H1 (cell line): ENCODE results near the gene ABI3BP. TPM values are rescaled to one million over a fixed set of nuclear protein-coding genes. Genes with fewer than 3 reads are reported as not detected.

Source experiments
- CTCF ChIA-PET: fragments of 300-600 bp; sonication (Branson Sonifier 250); formaldehyde crosslinking; loops from one replicate; lab custom pipeline; 2021; ENCODE audit not compliant: partially characterized antibody; lab: Charles Lee
- POLR2A ChIA-PET: fragments of 300-600 bp; sonication (Branson Sonifier 250); formaldehyde crosslinking; loops from one replicate; lab custom pipeline; 2021; ENCODE audit warnings: inconsistent platforms; ENCODE audit not compliant: partially characterized antibody; lab: Charles Lee
- DNase-seq, 2 experiments: peaks; one replicate each; pipeline versions ENCODE4 v3.0.0 to v3.0.0-alpha.2; 2010 to 2022; ENCODE audit warnings: low spot score in 2 of 2, low read depth in 1 of 2, mixed read lengths in 1 of 2
- FAIRE-seq: peaks from 2 replicates; lab custom pipeline; 2011; peaks lifted over from hg19 to GRCh38; lab: Jason Lieb, UNC
- H2AFZ ChIP-seq: 2 replicates; pipeline ENCODE4 v1.8.1; 2012; ENCODE audit warnings: low read length, inconsistent platforms
- H2AK5ac ChIP-seq: 2 replicates; pipeline ENCODE4 v1.6.1; 2013; ENCODE audit warnings: low read depth, low read length
- H2BK120ac ChIP-seq: replicated peaks from 2 replicates; pipeline ENCODE3; 2013; ENCODE audit warnings: low read depth, low read length, inconsistent platforms
- H2BK12ac ChIP-seq: 2 replicates; pipeline ENCODE4 v1.6.1; 2013; ENCODE audit warnings: low read depth, low read length
- H2BK15ac ChIP-seq: 2 replicates; pipeline ENCODE4 v1.6.1; 2013; ENCODE audit warnings: low read length
- H2BK20ac ChIP-seq: 2 replicates; pipeline ENCODE4 v1.6.1; 2013; ENCODE audit warnings: low read length
- H2BK5ac ChIP-seq: 2 replicates; pipeline ENCODE4 v1.6.1; 2013; ENCODE audit warnings: low read depth, low read length
- H3K14ac ChIP-seq: 2 replicates; pipeline ENCODE4 v1.6.1; 2013; ENCODE audit warnings: inconsistent platforms; ENCODE audit not compliant: insufficient read length
- H3K18ac ChIP-seq: 2 replicates; pipeline ENCODE4 v1.6.1; 2013; ENCODE audit warnings: low read length; ENCODE audit errors: extremely low read depth
- H3K23ac ChIP-seq: 2 replicates; pipeline ENCODE4 v1.6.1; 2013; ENCODE audit warnings: inconsistent platforms; ENCODE audit not compliant: insufficient read length
- H3K23me2 ChIP-seq: 2 replicates; pipeline ENCODE4 v1.6.1; 2013; ENCODE audit warnings: low read depth, low read length
- H3K27ac ChIP-seq: 2 replicates; pipeline ENCODE4 v1.6.1; 2011; ENCODE audit warnings: low read depth, low read length, inconsistent platforms
- H3K27me3 ChIP-seq, 4 experiments: replicated peaks in 1 of 4; 1 replicate in 1 of 4; 2 replicates in 3 of 4; pipeline versions ENCODE4 v1.6.1 to v1.8.1; 2011 to 2013; ENCODE audit warnings: low read length in 3 of 4, mild to moderate bottlenecking in 3 of 4, inconsistent platforms in 2 of 4, mixed read lengths in 2 of 4, moderate library complexity in 1 of 4; ENCODE audit not compliant: control insufficient read depth in 3 of 4, insufficient read depth in 3 of 4; ENCODE audit errors: extremely low read depth in 1 of 4
- H3K36me3 ChIP-seq, 4 experiments: 2 replicates each; pipeline versions ENCODE4 v1.6.1 to v1.8.1; 2011 to 2013; ENCODE audit warnings: mild to moderate bottlenecking in 4 of 4, low read length in 3 of 4, moderate library complexity in 2 of 4, control low read depth in 1 of 4, inconsistent platforms in 1 of 4; ENCODE audit not compliant: insufficient read depth in 4 of 4, control insufficient read depth in 2 of 4
- H3K4ac ChIP-seq: replicated peaks from 2 replicates; pipeline ENCODE3; 2013; ENCODE audit warnings: low read length, low read depth, mixed read lengths, inconsistent platforms; ENCODE audit not compliant: insufficient read length
- H3K4me1 ChIP-seq, 4 experiments: replicated peaks in 1 of 4; 1 replicate in 1 of 4; 2 replicates in 3 of 4; pipeline versions ENCODE4 v1.6.1 to v1.8.1; 2011 to 2013; ENCODE audit warnings: low read length in 3 of 4, inconsistent platforms in 2 of 4, mixed read lengths in 1 of 4; ENCODE audit not compliant: insufficient read depth in 4 of 4, control insufficient read depth in 3 of 4
- H3K4me2 ChIP-seq, 2 experiments: 2 replicates each; pipeline versions ENCODE4 v1.6.1 to v1.8.1; 2011 to 2013; ENCODE audit warnings: low read depth in 2 of 2, low read length in 2 of 2, control low read depth in 1 of 2, inconsistent platforms in 1 of 2, mild to moderate bottlenecking in 1 of 2; ENCODE audit not compliant: insufficient read depth in 1 of 2
- H3K4me3 ChIP-seq, 4 experiments: fragments of 200-600, 300-600 bp in 1 of 4; sonication (generic), shearing (Covaris generic), sonication (Bioruptor Twin) in 1 of 4; 2 replicates each; pipeline versions ENCODE4 v1.5.1 to v1.8.1; 2011 to 2016; ENCODE audit warnings: low read length in 4 of 4, low read depth in 3 of 4, control low read depth in 2 of 4, inconsistent platforms in 2 of 4, mild to moderate bottlenecking in 2 of 4, mixed read lengths in 1 of 4, moderate library complexity in 1 of 4; ENCODE audit not compliant: insufficient read depth in 2 of 4; ENCODE audit errors: extremely low read depth in 1 of 4
- H3K56ac ChIP-seq: replicated peaks from 2 replicates; pipeline ENCODE3; 2013; ENCODE audit warnings: low read depth, mild to moderate bottlenecking, mixed read lengths, low read length, inconsistent platforms; ENCODE audit not compliant: insufficient read length
- H3K79me1 ChIP-seq: 2 replicates; pipeline ENCODE4 v1.6.1; 2013; ENCODE audit warnings: low read depth, low read length, control low read depth
- H3K79me2 ChIP-seq, 2 experiments: 2 replicates each; pipeline versions ENCODE4 v1.6.1 to v1.8.1; 2012 to 2013; ENCODE audit warnings: low read length in 2 of 2, mild to moderate bottlenecking in 2 of 2, inconsistent platforms in 1 of 2; ENCODE audit not compliant: insufficient read depth in 2 of 2, control insufficient read depth in 1 of 2
- H3K9ac ChIP-seq, 4 experiments: replicated peaks in 1 of 4; 1 replicate in 1 of 4; 2 replicates in 3 of 4; pipeline versions ENCODE4 v1.6.1 to v1.8.1; 2011 to 2013; ENCODE audit warnings: low read depth in 3 of 4, low read length in 3 of 4, control low read depth in 2 of 4, mild to moderate bottlenecking in 2 of 4, moderate library complexity in 2 of 4, inconsistent platforms in 1 of 4; ENCODE audit errors: extremely low read depth in 1 of 4
- H3K9me3 ChIP-seq, 2 experiments: 2 replicates each; pipeline versions ENCODE4 v1.6.1 to v1.8.1; 2012 to 2013; ENCODE audit warnings: mild to moderate bottlenecking in 2 of 2, moderate library complexity in 2 of 2, control low read depth in 1 of 2, inconsistent platforms in 1 of 2, low read depth in 1 of 2, low read length in 1 of 2, mixed read lengths in 1 of 2; ENCODE audit not compliant: insufficient read depth in 2 of 2
- H4K20me1 ChIP-seq, 2 experiments: replicated peaks in 1 of 2; 2 replicates each; pipeline versions ENCODE3 to v1.8.1; 2011 to 2013; ENCODE audit warnings: inconsistent platforms in 2 of 2, low read length in 2 of 2, mild to moderate bottlenecking in 1 of 2; ENCODE audit not compliant: insufficient read depth in 2 of 2, control insufficient read depth in 1 of 2
- H4K5ac ChIP-seq: 2 replicates; pipeline ENCODE4 v1.6.1; 2013; ENCODE audit warnings: low read length, low read depth, mixed read lengths, inconsistent platforms; ENCODE audit not compliant: insufficient read length
- H4K8ac ChIP-seq: 2 replicates; pipeline ENCODE4 v1.8.0; 2013; ENCODE audit warnings: mild to moderate bottlenecking, moderate library complexity, low read length, inconsistent platforms; ENCODE audit not compliant: insufficient read depth; ENCODE audit errors: extremely low read depth
- H4K91ac ChIP-seq: replicated peaks from 2 replicates; pipeline ENCODE3; 2013; ENCODE audit warnings: low read length, mixed read lengths, inconsistent platforms; ENCODE audit not compliant: insufficient read length
- ASH2L ChIP-seq: fragments of 200-600, 300-600 bp; sonication (generic); IDR thresholded peaks from one replicate; pipeline ENCODE4 v1.7.1; 2017; ENCODE audit warnings: low read length
- BACH1 ChIP-seq: IDR thresholded peaks from 2 replicates; pipeline ENCODE4 v1.6.1; 2012; ENCODE audit warnings: low read length, improper control_type of control experiment
- BCL11A ChIP-seq, 2 experiments: IDR thresholded peaks; one replicate each; pipeline ENCODE4 v1.6.1; 2011; ENCODE audit warnings: low read depth in 2 of 2, low read length in 2 of 2, mild to moderate bottlenecking in 2 of 2
- CHD1 ChIP-seq: IDR thresholded peaks from 2 replicates; pipeline ENCODE4 v1.6.1; 2012; ENCODE audit warnings: low read depth, low read length, improper control_type of control experiment
- KDM1A ChIP-seq: fragments of 200-600, 300-600 bp; sonication (generic); IDR thresholded peaks from 2 replicates; pipeline ENCODE4 v1.7.1; 2016; ENCODE audit warnings: mild to moderate bottlenecking, low read length, borderline replicate concordance
- KDM5A ChIP-seq: fragments of 200-600 bp; IDR thresholded peaks from 2 replicates; pipeline ENCODE4 v1.7.1; 2012; ENCODE audit warnings: mild to moderate bottlenecking, low read length, inconsistent platforms, mixed read lengths
- NRF1 ChIP-seq: IDR thresholded peaks from 2 replicates; pipeline ENCODE4 v1.6.1; 2011; ENCODE audit warnings: mild to moderate bottlenecking, low read depth, low read length, improper control_type of control experiment
- RFX5 ChIP-seq: IDR thresholded peaks from 2 replicates; pipeline ENCODE4 v1.6.1; 2011; ENCODE audit warnings: low read depth, low read length, improper control_type of control experiment, borderline replicate concordance
- RNF2 ChIP-seq: fragments of 200-900, 300-1000 bp; sonication (generic); IDR thresholded peaks from 2 replicates; pipeline ENCODE4 v1.7.1; 2016; ENCODE audit warnings: borderline replicate concordance, low read depth, mild to moderate bottlenecking, antibody characterized with exemption, low read length; ENCODE audit not compliant: poor library complexity, severe bottlenecking; ENCODE audit errors: missing control alignments
- SIN3A ChIP-seq, 2 experiments: IDR thresholded peaks in 1 of 2; conservative IDR thresholded peaks in 1 of 2; 2 replicates each; pipeline ENCODE4 v1.6.1; 2011 to 2012; ENCODE audit warnings: low read length in 2 of 2, improper control_type of control experiment in 1 of 2, low read depth in 1 of 2, mild to moderate bottlenecking in 1 of 2
- SIX5 ChIP-seq: IDR thresholded peaks from 2 replicates; pipeline ENCODE4 v1.6.1; 2011; ENCODE audit warnings: mild to moderate bottlenecking, low read depth, low read length
- TCF12 ChIP-seq: IDR thresholded peaks from 2 replicates; pipeline ENCODE4 v1.6.1; 2011; ENCODE audit warnings: low read depth, mild to moderate bottlenecking, low read length
- YY1 ChIP-seq: IDR thresholded peaks from 2 replicates; pipeline ENCODE4 v1.6.1; 2011; ENCODE audit warnings: low read depth, mild to moderate bottlenecking, low read length
- WGBS, 2 experiments: shearing (Covaris generic) in 1 of 2; methylation state at CpG; one replicate each; pipeline versions ENCODE4 v1.1.6 to v1.1.7; 2013 to 2015; ENCODE audit warnings: low lambda C conversion rate in 2 of 2, mixed read lengths in 2 of 2, inconsistent platforms in 1 of 2, low coverage in 1 of 2, missing lambda C conversion rate in 1 of 2; ENCODE audit not compliant: insufficient replicate concordance in 2 of 2, insufficient coverage in 1 of 2, insufficient read length in 1 of 2; ENCODE audit errors: extremely low coverage in 1 of 2, missing lambda C conversion rate in 1 of 2; 5-methylcytosine and 5-hydroxymethylcytosine counted together
- polyA plus RNA-seq, 7 experiments: library from polyadenylated mRNA; depleted of rRNA in 3 of 7; stranded (reverse) in 5 of 7; unstranded in 2 of 7; fragments of >200 nt in 5 of 7; fragments of 200-250 nt in 2 of 7; gene quantifications; 1 replicate in 5 of 7; 2 replicates in 1 of 7; 4 replicates in 1 of 7; pipeline versions ENCODE4 v1.2.1 to v1.2.3, GENCODE V29; 2011 to 2013; ENCODE audit warnings: missing spikeins in 2 of 7, mixed read lengths in 2 of 7
- total RNA-seq: library from RNA; stranded (reverse); fragmentation: NEBNext Ultra II Directional; extraction: Animal tissue kit (Norgen Biotek cat#: 25700); gene quantifications from 2 replicates; pipeline ENCODE4 v1.2.1, GENCODE V29; 2021
- TF ChIP-seq, protein P1 (sequence below): IDR thresholded peaks from 2 replicates; pipeline ENCODE4 v1.6.1; 2011; ENCODE audit warnings: low read length, improper control_type of control experiment

ABI3BP gene
- total and polyA plus RNA-seq, 2 of the 8 experiments (the other 6 are each of a cell fraction or from before 2014, with no cell fraction given): 0.08 to 0.32 TPM

DNA sequence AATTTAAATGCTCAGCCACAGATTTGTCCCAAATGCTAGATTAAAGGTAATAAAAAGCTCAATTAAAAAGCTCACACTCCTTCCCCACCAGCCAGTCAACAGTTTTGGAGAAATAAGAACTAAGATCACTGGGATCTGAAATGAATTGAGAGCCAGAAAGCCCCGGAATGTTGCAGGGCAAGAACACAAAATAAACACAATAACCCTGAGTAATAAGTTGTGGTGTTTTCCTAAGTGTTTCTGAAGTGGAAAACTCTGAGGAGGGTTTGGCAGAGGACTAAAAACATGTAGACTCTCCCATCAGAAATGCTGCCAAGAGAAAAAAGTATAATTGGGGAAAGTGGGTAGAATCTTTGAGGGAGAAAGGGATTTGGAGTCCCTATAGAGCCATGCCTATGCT lies 127.8 kb downstream of the ABI3BP start:
- H3K4me2 ChIP-seq: no peak overlapping the region
- H3K4me1 ChIP-seq: no peaks in the 10 kb centered on the region
- H3K36me3 ChIP-seq: no peaks in the 10 kb centered on the region
- FAIRE-seq: no peak
- H3K79me1 ChIP-seq: no peaks in the 10 kb centered on the region
- H3K4me3 ChIP-seq: no peak overlapping the region
- H2AFZ ChIP-seq: no peak overlapping the region
- no peak overlapping the region for H3K4ac ChIP-seq
- H3K79me2 ChIP-seq: no peaks in the 10 kb centered on the region
- ChIA-PET CTCF (interaction anchor here (1.2 kb wide), 1 partner anchor 28 kb away, joined by 3 read pairs; no protein-coding TSS in a partner anchor), POLR2A (no interaction called here)
- H4K91ac ChIP-seq: no peak overlapping the region
- DNase-seq: no peak
- no peaks in the 10 kb centered on the region for H4K20me1 ChIP-seq
- WGBS, 2 experiments: 100% methylated on average over 1 of the region's 1 CpG; no CpG with 5 or more reads in 1 of the 2 experiments
- no peaks in the 10 kb centered on the region for H3K9me3 ChIP-seq
- H4K8ac ChIP-seq: no peak overlapping the region
- no peak overlapping the region for H2BK20ac ChIP-seq
- no peak overlapping the region for H3K23ac ChIP-seq
- H3K14ac ChIP-seq: no peak overlapping the region
- no peak overlapping the region for H2BK5ac ChIP-seq
- H2BK120ac ChIP-seq: no peak overlapping the region
- no peak overlapping the region for H2BK15ac ChIP-seq
- H3K9ac ChIP-seq: no peak overlapping the region
- H3K56ac ChIP-seq: no peak overlapping the region
- no peak overlapping the region for H2AK5ac ChIP-seq
- no peak overlapping the region for H3K27ac ChIP-seq
- no peak overlapping the region for H3K18ac ChIP-seq
- H4K5ac ChIP-seq: no peak overlapping the region
- H2BK12ac ChIP-seq: no peak overlapping the region
- no peaks in the 10 kb centered on the region for H3K27me3 ChIP-seq
- H3K23me2 ChIP-seq: no peaks in the 10 kb centered on the region
- no peak for TF ChIP-seq CHD1
- TF ChIP-seq TCF12: no peak
- no peak for TF ChIP-seq SIX5
- TF ChIP-seq, protein P1, sequence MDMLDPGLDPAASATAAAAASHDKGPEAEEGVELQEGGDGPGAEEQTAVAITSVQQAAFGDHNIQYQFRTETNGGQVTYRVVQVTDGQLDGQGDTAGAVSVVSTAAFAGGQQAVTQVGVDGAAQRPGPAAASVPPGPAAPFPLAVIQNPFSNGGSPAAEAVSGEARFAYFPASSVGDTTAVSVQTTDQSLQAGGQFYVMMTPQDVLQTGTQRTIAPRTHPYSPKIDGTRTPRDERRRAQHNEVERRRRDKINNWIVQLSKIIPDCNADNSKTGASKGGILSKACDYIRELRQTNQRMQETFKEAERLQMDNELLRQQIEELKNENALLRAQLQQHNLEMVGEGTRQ: no peak
- TF ChIP-seq KDM5A: no peak
- no peak for TF ChIP-seq BCL11A (IDR thresholded peaks at IDR 0.05; ENCODE audit: low read depth in 2 of 2, low read length in 2 of 2)
- TF ChIP-seq BACH1: no peak
- TF ChIP-seq ASH2L: no peak
- no peak for TF ChIP-seq SIN3A (conservative IDR thresholded peaks at IDR 0.05 in 1 of 2, IDR thresholded peaks at IDR 0.05 in 1 of 2; ENCODE audit: low read depth in 1 of 2, low read length in 2 of 2)
- TF ChIP-seq RFX5: no peak
- TF ChIP-seq KDM1A: no peak
- TF ChIP-seq YY1: no peak
- TF ChIP-seq RNF2: no peak
- TF ChIP-seq NRF1: no peak
